ENCODE results near the gene ZNF23.

Gene ZNF23

DNA sequence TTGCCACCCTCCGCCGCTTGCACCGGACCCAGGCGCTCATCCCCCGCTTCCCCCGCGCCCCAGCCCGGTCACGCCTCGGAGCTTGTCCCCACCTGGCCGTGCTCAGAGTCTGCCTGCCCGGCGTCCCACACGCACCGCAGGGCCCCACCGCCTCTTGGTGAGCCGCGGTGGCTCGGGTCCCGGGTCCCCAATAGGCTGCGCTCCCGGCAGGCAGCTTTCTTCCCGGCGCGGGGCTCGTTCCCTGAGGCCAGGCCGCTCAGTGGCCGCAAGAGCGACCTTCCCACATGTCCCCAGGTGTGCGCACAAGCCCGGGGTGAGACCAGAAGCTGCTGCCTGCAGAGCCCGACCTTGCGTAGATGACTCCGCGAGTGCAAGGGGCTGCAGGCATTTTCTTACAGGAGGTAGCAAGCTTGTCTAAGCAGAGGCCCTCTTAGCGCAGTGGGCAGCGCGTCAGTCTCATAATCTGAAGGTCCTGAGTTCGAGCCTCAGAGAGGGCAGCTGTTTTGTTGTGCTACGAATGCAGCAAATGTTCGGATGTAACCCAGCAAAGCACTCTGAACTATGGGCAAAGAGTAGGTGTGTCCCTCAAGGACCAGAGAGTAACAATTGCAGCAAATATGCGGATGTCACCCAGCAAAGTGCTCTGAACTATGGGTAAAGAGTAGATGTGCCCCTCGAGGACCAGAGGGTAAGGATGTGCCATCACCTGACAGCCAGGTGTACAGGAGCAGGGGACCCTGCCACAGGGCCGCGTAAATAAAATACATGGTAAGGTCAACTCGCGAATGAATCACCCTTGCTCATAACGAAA, 35.8 kb downstream of the ZNF23 start:
- DNase-seq = peak; percentile 60

DNA sequence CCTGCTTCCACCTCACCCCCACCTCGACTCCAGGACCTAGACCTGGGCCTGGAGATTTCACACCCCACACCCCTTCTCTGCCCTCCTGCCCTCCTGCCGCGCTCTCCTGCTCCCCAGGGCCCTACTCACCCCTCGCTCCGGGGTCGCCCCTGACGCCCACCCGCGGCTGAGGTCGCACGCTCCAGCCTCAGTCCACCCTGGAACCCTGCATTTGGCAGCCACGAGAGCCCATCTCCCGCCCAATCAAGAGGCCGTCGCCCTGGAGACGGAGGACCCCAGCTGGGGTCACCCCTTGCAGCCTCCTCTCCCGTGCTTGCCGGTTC, 36.3 kb downstream of the ZNF23 start:
- DNase-seq = no peak

DNA sequence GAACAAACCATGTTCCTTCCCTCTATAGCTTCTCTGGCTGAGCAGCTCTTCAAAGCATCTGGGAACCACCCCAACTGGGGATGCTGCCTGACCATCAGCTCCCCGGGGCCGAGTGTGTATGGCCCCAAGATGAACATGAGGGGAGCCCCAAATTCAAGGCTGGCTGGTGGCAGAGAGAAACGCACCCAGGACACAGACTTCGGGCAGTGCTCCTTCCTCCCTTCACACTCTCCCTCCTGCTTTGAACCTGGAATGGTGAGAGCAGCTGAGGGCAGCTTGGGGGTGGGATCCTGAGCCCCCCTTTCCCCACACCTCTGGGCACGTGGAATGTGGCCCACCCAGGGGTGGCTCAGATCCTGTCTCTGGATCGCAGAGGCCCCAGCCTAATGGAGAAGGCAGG, 37.4 kb downstream of the ZNF23 start:
- no peak for DNase-seq

DNA sequence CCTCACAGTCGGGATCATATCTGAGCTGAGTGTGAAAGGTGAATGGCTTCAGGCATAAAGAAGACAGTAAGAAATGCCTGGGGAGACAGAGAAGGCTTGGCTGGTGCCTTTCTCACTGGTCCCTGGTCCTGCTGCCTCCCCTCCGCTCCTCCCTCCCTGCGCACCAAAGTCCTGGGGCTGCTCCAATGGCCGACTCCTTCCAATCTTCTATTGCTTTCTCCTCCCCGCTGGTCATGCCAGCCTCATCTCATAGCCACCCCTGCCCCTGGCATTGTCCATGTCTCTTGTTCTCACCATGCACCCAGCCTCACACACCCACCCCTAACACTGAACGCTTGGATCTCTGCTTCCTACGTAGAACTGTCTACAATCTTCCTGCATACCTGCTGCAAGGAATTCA, 38.2 kb downstream of the ZNF23 start:
- no peak for DNase-seq

- no peak for DNase-seq
Observed at GRCh38 chr16:71423016-71423415, 39.0 kb downstream of the ZNF23 start.

DNA sequence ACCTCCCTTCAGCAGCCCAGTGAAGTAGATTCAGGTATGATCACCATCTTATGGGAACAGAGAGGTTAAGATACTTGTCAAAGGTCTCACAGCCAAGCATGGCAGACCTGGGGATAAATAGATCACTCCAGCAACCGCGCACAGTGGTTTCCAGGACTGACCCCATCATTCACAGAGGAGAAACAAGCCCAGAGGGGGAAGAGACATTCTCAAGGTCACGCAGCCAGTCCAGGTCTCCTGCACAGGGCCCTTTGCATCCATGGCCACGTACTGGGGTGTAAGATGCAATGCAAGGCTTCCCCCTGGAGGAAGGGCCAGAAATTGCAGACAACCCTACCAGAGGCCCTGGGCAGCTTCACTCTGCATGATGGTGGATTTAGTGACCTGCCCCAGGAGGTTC, 40.1 kb downstream of the ZNF23 start:
- no peak for DNase-seq

- no peak for DNase-seq
Observed at GRCh38 chr16:71414038-71414437, 48.0 kb downstream of the ZNF23 start.

- no peak for DNase-seq
Observed at GRCh38 chr16:71413341-71413740, 48.7 kb downstream of the ZNF23 start.

GRCh38 chr16:71412270-71413160, 49.5 kb downstream of the ZNF23 start:
- DNase-seq = peak; percentile 69

DNA sequence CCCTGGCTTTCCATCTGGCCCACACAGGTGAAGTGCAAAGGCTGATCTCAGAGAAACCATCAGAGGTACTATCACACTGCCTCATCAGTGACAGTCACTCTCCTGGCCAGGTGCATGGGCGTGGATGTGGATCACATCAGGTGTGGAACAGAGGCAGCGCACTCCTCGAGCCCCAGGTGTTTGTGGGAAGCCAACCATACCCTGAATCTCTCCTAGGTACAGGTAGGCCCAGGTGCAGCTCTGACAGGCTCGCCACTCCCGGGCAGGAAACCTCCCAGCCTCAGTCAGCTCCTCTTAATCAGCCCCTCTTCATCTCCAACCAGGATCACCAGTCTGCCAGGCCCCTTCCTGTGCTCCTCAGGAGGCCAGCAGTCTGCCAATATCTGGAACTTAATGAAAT, 51.9 kb downstream of the ZNF23 start:
- no peak for DNase-seq

DNA sequence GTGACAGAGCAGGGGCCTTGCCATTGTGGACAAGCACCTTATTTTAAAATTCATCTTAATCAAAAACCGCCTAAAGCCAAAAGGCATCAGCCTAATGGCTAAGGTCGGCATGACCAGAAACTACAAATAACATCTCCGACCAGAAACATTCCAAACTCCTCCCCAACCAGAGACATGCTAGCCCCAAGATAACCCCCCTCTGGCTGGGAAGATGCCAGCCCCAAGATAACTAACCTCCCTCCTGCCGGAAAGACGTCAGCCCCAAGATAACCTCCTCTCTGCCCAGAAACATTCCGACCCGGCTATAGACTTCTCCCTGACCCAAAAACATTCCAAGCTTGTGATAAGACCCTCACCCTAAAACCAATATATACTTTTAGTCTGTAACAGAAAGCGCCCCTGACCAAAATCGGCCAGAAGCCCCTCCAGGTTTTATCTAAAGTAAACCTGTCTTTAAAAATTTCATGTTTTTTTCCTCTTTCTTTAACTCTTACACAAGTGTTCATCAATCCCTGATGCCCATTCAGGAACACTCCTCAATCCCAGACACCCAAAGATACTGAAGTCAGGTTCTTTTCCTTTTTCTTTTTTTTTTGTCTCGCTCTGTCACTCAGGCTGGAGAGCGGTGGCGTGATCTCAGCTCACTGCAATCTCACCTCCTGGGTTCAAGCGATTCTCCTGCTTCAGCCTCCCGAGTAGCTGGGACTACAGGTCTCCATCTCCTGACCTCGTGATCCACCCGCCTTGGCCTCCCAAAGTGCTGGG, 52.9 kb downstream of the ZNF23 start:
- no peak for DNase-seq

GRCh38 chr16:71408536-71408935, 53.5 kb downstream of the ZNF23 start:
- DNase-seq = no peak

DNA sequence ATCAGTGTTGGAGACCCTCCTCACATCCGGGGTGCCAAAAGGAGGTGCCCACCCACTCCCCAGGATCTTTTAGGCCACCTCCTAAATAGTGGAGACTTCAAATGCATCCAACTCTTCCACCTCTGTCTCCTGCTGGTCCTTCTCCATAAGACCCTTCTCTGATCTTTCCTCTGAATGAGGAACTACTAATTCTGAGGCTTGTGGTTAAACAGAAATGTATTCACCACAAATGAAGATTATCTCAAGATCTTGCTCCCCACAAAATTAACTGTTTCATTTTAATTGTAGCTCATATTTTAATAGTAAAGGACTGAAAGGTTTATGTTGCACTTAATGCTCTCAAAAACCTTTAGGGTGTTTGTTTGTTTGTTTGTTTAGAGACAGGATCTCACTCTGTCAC, 54.3 kb downstream of the ZNF23 start:
- DNase-seq = no peak

DNA sequence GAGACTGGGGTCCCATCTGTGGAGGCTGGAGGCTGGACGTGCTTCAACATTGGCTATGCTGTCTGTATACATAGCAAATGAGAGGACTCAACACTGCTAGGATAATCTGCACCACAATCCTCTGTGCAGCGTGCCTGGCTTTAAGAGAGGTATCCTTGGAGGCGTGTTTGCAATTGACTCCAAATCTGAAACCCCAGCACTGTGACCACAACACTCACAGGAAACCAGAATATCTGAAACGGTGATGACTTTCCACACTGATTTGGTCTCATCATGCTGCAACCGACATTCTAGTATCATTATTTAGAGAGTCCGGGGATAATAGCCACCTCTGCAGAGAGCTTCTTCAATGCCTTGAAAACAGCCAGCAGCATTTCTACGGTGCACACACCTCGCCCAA, 55.3 kb downstream of the ZNF23 start:
- DNase-seq = no peak

- DNase-seq = no peak
Observed at GRCh38 chr16:71406316-71406715, 55.7 kb downstream of the ZNF23 start.

DNA sequence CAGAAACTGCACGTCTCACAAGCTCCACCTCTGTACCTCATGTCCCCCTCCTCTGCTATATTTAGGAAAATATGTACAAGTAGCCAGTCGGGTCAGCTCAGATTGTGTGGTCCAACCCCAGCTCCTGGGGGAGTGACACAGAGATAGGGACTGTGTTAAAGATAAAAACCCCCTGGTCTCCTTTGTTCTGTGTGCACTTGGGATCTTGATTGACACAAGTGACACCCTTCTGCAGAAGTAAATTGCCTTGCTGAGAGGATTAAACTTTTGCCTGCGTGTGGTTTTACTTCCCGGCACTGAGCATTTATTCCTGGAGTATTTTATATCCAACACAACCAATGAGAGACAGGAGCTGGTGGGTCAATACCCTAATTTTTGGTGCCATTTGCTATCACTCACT, 57.7 kb downstream of the ZNF23 start:
- no peak for DNase-seq

- no peak for DNase-seq
Observed at GRCh38 chr16:71402674-71403073, 59.4 kb downstream of the ZNF23 start.

DNA sequence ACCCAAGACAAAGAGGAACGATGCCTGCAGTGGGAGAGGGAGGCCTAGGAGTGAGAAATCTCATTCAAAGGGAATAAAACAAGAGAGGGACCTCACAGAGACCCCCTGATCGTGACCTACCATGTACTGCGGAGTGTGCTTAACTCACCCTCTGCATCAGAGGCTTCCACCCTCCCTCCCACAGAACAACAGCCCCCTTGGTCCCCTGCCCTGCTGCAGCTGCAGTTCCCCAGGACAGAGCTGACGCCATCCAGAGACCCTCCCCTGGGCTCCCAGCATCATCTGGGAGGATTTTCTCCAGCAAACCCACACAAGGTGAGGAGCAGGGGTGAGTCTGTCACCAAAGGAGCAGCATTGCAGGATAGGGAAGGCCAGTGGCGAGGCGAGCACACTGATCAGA, 60.0 kb downstream of the ZNF23 start:
- no peak for DNase-seq

DNA sequence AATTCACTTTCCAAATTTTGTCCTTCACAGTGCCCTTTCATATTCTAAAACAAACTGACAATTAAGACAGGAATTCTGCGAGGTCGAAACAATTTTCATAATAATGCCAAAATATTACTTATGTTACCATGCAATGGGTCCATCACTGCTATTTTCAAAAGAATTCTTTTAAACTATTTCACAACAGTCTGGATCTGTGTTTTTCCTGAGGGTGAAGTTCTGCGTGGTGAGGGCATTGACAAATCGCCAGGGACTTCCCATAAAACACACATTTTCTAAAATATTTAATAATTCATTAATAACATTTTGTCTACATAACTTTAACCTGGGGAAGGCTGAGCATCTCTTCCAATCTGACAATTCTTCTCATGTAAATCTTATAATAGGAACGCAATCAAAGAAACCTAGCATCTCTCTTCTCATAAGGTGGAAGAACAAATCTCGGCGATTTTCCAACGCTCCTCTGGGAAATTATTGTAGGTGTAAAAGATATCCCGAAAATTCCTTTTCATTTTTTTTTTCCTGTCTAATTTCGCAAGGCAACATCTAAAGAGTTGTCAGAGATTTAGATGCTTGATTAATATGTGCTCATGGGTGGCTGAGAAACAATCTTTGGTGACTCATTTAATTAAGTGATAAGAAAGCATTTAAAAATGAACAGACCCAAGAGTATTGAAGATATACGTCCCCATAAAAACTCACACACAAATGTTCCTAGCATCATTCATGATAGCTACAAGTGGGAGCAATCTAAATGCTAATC, 62.1 kb downstream of the ZNF23 start:
- no peak for DNase-seq

Measured in effector CD4-positive, alpha-beta T cell (primary cell).